Activated naive CD4-positive, alpha-beta T cell treated with anti-CD3 and anti-CD28 coated beads, Interleukin-2, amount 50 U/mL, for 24 hours (primary cell): ENCODE results near the gene ORAI1.
"Not testable (repeated sequence)": the region's sequence is repeated elsewhere in the genome, so short reads cannot be mapped to it uniquely, and the experiment has no call there.

Experiments
- H3K27ac Mint-ChIP-seq: one replicate; pipeline ENCODE4 v1.8.0; 2021; ENCODE audit warnings: mild to moderate bottlenecking, mixed read lengths
- H3K27me3 Mint-ChIP-seq: one replicate; pipeline ENCODE4 v1.8.0; 2021; ENCODE audit warnings: mixed read lengths
- H3K36me3 Mint-ChIP-seq: one replicate; pipeline ENCODE4 v1.8.0; 2021; ENCODE audit warnings: mixed read lengths
- H3K4me1 Mint-ChIP-seq: one replicate; pipeline ENCODE4 v1.8.0; 2021; ENCODE audit warnings: mixed read lengths
- H3K4me3 Mint-ChIP-seq: one replicate; pipeline ENCODE4 v1.8.0; 2021; ENCODE audit warnings: mild to moderate bottlenecking, mixed read lengths
- H3K9me3 Mint-ChIP-seq: one replicate; pipeline ENCODE4 v1.8.0; 2021; ENCODE audit warnings: mixed read lengths

Gene ORAI1

GRCh38 chr12:121653999-121654398 is 27.7 kb downstream of the ORAI1 start:
- Mint-ChIP-seq H3K27me3 (no peaks in the 10 kb centered on the region), H3K27ac (no peak overlapping the region), H3K9me3 (no peaks in the 10 kb centered on the region), H3K4me3 (no peak overlapping the region), H3K4me1 (peaks cover 50% of the 10 kb centered on the region), H3K36me3 (peaks cover 9% of the 10 kb centered on the region)

- Mint-ChIP-seq H3K27me3 (no peaks in the 10 kb centered on the region), H3K36me3 (peaks cover 9% of the 10 kb centered on the region), H3K9me3 (no peaks in the 10 kb centered on the region), H3K4me3 (no peak overlapping the region), H3K4me1 (peaks cover 49% of the 10 kb centered on the region), H3K27ac (no peak overlapping the region)
These were observed 29.8 kb downstream of the ORAI1 start for GRCh38 chr12:121656122-121656521.

- Mint-ChIP-seq H3K36me3 (peaks cover 9% of the 10 kb centered on the region), H3K4me3 (no peak overlapping the region), H3K9me3 (no peaks in the 10 kb centered on the region), H3K27ac (peak overlapping the region; percentile 92), H3K27me3 (no peaks in the 10 kb centered on the region), H3K4me1 (peaks cover 60% of the 10 kb centered on the region)
These were observed 31.1 kb downstream of the ORAI1 start for GRCh38 chr12:121657305-121658008.

GRCh38 chr12:121661353-121662105 is 35.2 kb downstream of the ORAI1 start:
- H3K9me3 Mint-ChIP-seq, H3K27me3 Mint-ChIP-seq, H3K4me3 Mint-ChIP-seq, H3K36me3 Mint-ChIP-seq: not testable (repeated sequence)
- peaks cover 84% of the 10 kb centered on the region for H3K4me1 Mint-ChIP-seq
- H3K27ac Mint-ChIP-seq = peak overlapping the region; percentile 73

- no peaks in the 10 kb centered on the region for H3K27me3 Mint-ChIP-seq
- peaks cover 3% of the 10 kb centered on the region for H3K36me3 Mint-ChIP-seq
- H3K9me3 Mint-ChIP-seq = no peaks in the 10 kb centered on the region
- H3K27ac Mint-ChIP-seq = peak overlapping the region; percentile 89
- H3K4me1 Mint-ChIP-seq = peaks cover 77% of the 10 kb centered on the region
- peak overlapping the region; percentile 68 for H3K4me3 Mint-ChIP-seq
These were observed 37.2 kb downstream of the ORAI1 start for GRCh38 chr12:121663610-121663929.

- not testable (repeated sequence) for H3K27me3 Mint-ChIP-seq, H3K9me3 Mint-ChIP-seq, H3K36me3 Mint-ChIP-seq
- H3K27ac Mint-ChIP-seq = peak overlapping the region; percentile 84
- H3K4me1 Mint-ChIP-seq = peaks cover 68% of the 10 kb centered on the region
- peak overlapping the region; percentile 15 for H3K4me3 Mint-ChIP-seq
These were observed 40.5 kb downstream of the ORAI1 start for GRCh38 chr12:121666829-121667228.

GRCh38 chr12:121668750-121669520 is 42.6 kb downstream of the ORAI1 start:
- peaks cover 60% of the 10 kb centered on the region for H3K4me1 Mint-ChIP-seq
- no peaks in the 10 kb centered on the region for H3K27me3 Mint-ChIP-seq
- H3K9me3 Mint-ChIP-seq = no peaks in the 10 kb centered on the region
- H3K4me3 Mint-ChIP-seq = no peak overlapping the region
- peak overlapping the region; percentile 88 for H3K27ac Mint-ChIP-seq
- H3K36me3 Mint-ChIP-seq = peaks cover 3% of the 10 kb centered on the region

GRCh38 chr12:121669521-121669900 is 43.2 kb downstream of the ORAI1 start, which contains the start of gene MORN3:
TSS of gene MORN3 (minus strand) at chr12:121669654. CDS start at chr12:121669483, 171 bp downstream.
- H3K4me1 Mint-ChIP-seq = peaks cover 58% of the 10 kb centered on the region
- peak within 1 kb of the TSS; percentile 88 for H3K27ac Mint-ChIP-seq
- H3K27me3 Mint-ChIP-seq = no peaks in the 10 kb centered on the region
- no peaks in the 10 kb centered on the region for H3K36me3 Mint-ChIP-seq
- H3K9me3 Mint-ChIP-seq = no peaks in the 10 kb centered on the region
- H3K4me3 Mint-ChIP-seq = no peak within 1 kb of the TSS

GRCh38 chr12:121673013-121673511 is 46.7 kb downstream of the ORAI1 start:
- Mint-ChIP-seq H3K4me1 (peaks cover 36% of the 10 kb centered on the region), H3K36me3 (no peaks in the 10 kb centered on the region), H3K4me3 (peak overlapping the region; percentile 94), H3K27ac (peak overlapping the region; percentile 99), H3K27me3 (no peaks in the 10 kb centered on the region), H3K9me3 (no peaks in the 10 kb centered on the region)

GRCh38 chr12:121676190-121676589 is 49.9 kb downstream of the ORAI1 start:
- peaks cover 25% of the 10 kb centered on the region for H3K4me1 Mint-ChIP-seq
- no peak overlapping the region for H3K4me3 Mint-ChIP-seq
- H3K36me3 Mint-ChIP-seq = no peaks in the 10 kb centered on the region
- H3K27me3 Mint-ChIP-seq = no peaks in the 10 kb centered on the region
- no peaks in the 10 kb centered on the region for H3K9me3 Mint-ChIP-seq
- peak overlapping the region; percentile 62 for H3K27ac Mint-ChIP-seq

- H3K27ac Mint-ChIP-seq = no peak overlapping the region
- H3K36me3 Mint-ChIP-seq = no peaks in the 10 kb centered on the region
- H3K4me3 Mint-ChIP-seq = no peak overlapping the region
- H3K27me3 Mint-ChIP-seq = no peaks in the 10 kb centered on the region
- peaks cover 18% of the 10 kb centered on the region for H3K4me1 Mint-ChIP-seq
- H3K9me3 Mint-ChIP-seq = no peaks in the 10 kb centered on the region
These were observed 52.0 kb downstream of the ORAI1 start for GRCh38 chr12:121678305-121678704.

GRCh38 chr12:121678716-121679300 is 52.5 kb downstream of the ORAI1 start:
- no peak overlapping the region for H3K27ac Mint-ChIP-seq
- H3K9me3 Mint-ChIP-seq = no peaks in the 10 kb centered on the region
- H3K36me3 Mint-ChIP-seq = no peaks in the 10 kb centered on the region
- H3K4me1 Mint-ChIP-seq = peaks cover 13% of the 10 kb centered on the region
- H3K27me3 Mint-ChIP-seq = no peaks in the 10 kb centered on the region
- no peak overlapping the region for H3K4me3 Mint-ChIP-seq

- not testable (repeated sequence) for H3K27me3 Mint-ChIP-seq, H3K9me3 Mint-ChIP-seq, H3K4me3 Mint-ChIP-seq, H3K4me1 Mint-ChIP-seq, H3K27ac Mint-ChIP-seq, H3K36me3 Mint-ChIP-seq
These were observed 53.4 kb downstream of the ORAI1 start for GRCh38 chr12:121679661-121680197.

- no peaks in the 10 kb centered on the region for H3K9me3 Mint-ChIP-seq
- peaks cover 10% of the 10 kb centered on the region for H3K4me1 Mint-ChIP-seq
- H3K36me3 Mint-ChIP-seq = no peaks in the 10 kb centered on the region
- no peak overlapping the region for H3K4me3 Mint-ChIP-seq
- no peaks in the 10 kb centered on the region for H3K27me3 Mint-ChIP-seq
- H3K27ac Mint-ChIP-seq = no peak overlapping the region
These were observed 62.6 kb downstream of the ORAI1 start for GRCh38 chr12:121688966-121689365.

GRCh38 chr12:121689430-121689829 is 63.1 kb downstream of the ORAI1 start:
- H3K36me3 Mint-ChIP-seq = no peaks in the 10 kb centered on the region
- no peaks in the 10 kb centered on the region for H3K9me3 Mint-ChIP-seq
- no peak overlapping the region for H3K4me3 Mint-ChIP-seq
- no peak overlapping the region for H3K27ac Mint-ChIP-seq
- H3K4me1 Mint-ChIP-seq = peaks cover 10% of the 10 kb centered on the region
- no peaks in the 10 kb centered on the region for H3K27me3 Mint-ChIP-seq
